GM12878 (cell line): ENCODE measurements around the gene FUT7. TPM values are rescaled to one million over a fixed set of nuclear protein-coding genes. Genes with fewer than 3 reads are reported as not detected.

ENCODE experiments used
- ATAC-seq: fragments of 200-7000 bp; cut with Tn5 transposase; 3 replicates; pipeline ENCODE4 v1.9.1; 2020; ENCODE audit warnings: mild to moderate bottlenecking, moderate library complexity
- BruUV-seq: library from RNA; stranded (reverse); fragments of 400-500 nt; replicated peaks from 2 replicates; lab custom pipeline; 2021; lab: Mats Ljungman, UMichigan
- CTCF ChIA-PET: fragments of 300-600 bp; sonication (Branson Sonifier 250); formaldehyde crosslinking; extraction: SDS; loops from one replicate; lab custom pipeline; 2021; ENCODE audit warnings: inconsistent platforms; lab: Yijun Ruan, JAX
- POLR2A ChIA-PET: fragments of 350-600 bp; formaldehyde crosslinking; extraction: SDS; loops from one replicate; lab custom pipeline; 2021; ENCODE audit warnings: inconsistent platforms; lab: Charles Lee
- RAD21 ChIA-PET: fragments of 300-600 bp; sonication (Branson Sonifier 250); formaldehyde crosslinking; loops from one replicate; lab custom pipeline; 2023; ENCODE audit warnings: antibody characterized with exemption; ENCODE audit not compliant: unreplicated experiment; lab: Charles Lee
- SMC1A ChIA-PET: fragments of 300-600 bp; sonication (Branson Sonifier 250); formaldehyde crosslinking; loops from one replicate; lab custom pipeline; 2023; ENCODE audit not compliant: unreplicated experiment, uncharacterized antibody; lab: Charles Lee
- DNase-seq: peaks from one replicate; pipeline ENCODE4 v3.0.0-alpha.2; 2011; ENCODE audit warnings: low read depth, low spot score
- FAIRE-seq: peaks from 3 replicates; lab custom pipeline; 2011; peaks lifted over from hg19 to GRCh38; lab: Jason Lieb, UNC
- H2AFZ ChIP-seq: 2 replicates; pipeline ENCODE4 v1.6.0; 2011; ENCODE audit warnings: low read depth, low read length, control low read depth; ENCODE audit not compliant: control insufficient read depth
- H3K27ac ChIP-seq: 2 replicates; pipeline ENCODE4 v1.5.1; 2011; ENCODE audit warnings: control low read depth; ENCODE audit not compliant: control insufficient read depth, insufficient read depth
- H3K27me3 ChIP-seq, 2 experiments: replicated peaks in 1 of 2; 2 replicates each; pipeline versions ENCODE4 v1.6.0 to v1.6.1; 2011; ENCODE audit warnings: low read length in 1 of 2; ENCODE audit not compliant: control insufficient read depth in 2 of 2, insufficient read depth in 2 of 2
- H3K36me3 ChIP-seq, 2 experiments: 2 replicates each; pipeline ENCODE4 v1.5.1; 2011; ENCODE audit warnings: low read length in 1 of 2; ENCODE audit not compliant: control insufficient read depth in 2 of 2, insufficient read depth in 2 of 2
- H3K4me1 ChIP-seq: 2 replicates; pipeline ENCODE4 v1.6.1; 2011; ENCODE audit warnings: mild to moderate bottlenecking, low read length, moderate library complexity, mixed read lengths; ENCODE audit not compliant: control insufficient read depth, insufficient read depth
- H3K4me2 ChIP-seq: 2 replicates; pipeline ENCODE4 v1.6.0; 2011; ENCODE audit warnings: control low read depth; ENCODE audit not compliant: control insufficient read depth, insufficient read depth
- H3K4me3 ChIP-seq: fragments of 200-600 bp; sonication (generic); 2 replicates; pipeline ENCODE4 v1.5.1; 2016
- H3K79me2 ChIP-seq: 2 replicates; pipeline ENCODE4 v1.6.0; 2011; ENCODE audit warnings: low read length; ENCODE audit not compliant: control insufficient read depth, insufficient read depth
- H3K9ac ChIP-seq: 2 replicates; pipeline ENCODE4 v1.8.0; 2011; ENCODE audit warnings: low read length, control low read depth, mixed read lengths; ENCODE audit not compliant: control insufficient read depth, insufficient read depth
- H3K9me3 ChIP-seq: replicated peaks from 3 replicates; pipeline ENCODE4 v1.5.1; 2011; ENCODE audit warnings: mild to moderate bottlenecking, low read length; ENCODE audit not compliant: control insufficient read depth, insufficient read depth
- H4K20me1 ChIP-seq: 2 replicates; pipeline ENCODE4 v1.6.0; 2011; ENCODE audit not compliant: control insufficient read depth, insufficient read depth
- ASH2L ChIP-seq: fragments of 300-600, 200-600 bp; sonication (generic); IDR thresholded peaks from 2 replicates; pipeline ENCODE4 v1.6.1; 2017; ENCODE audit warnings: low read depth, mild to moderate bottlenecking, borderline replicate concordance
- CREM ChIP-seq: IDR thresholded peaks from 2 replicates; pipeline ENCODE4 v1.6.1; 2014; ENCODE audit warnings: antibody characterized with exemption, low read depth
- EP300 ChIP-seq, 2 experiments: fragments of 150-350 bp in 1 of 2; IDR thresholded peaks; 2 replicates each; pipeline ENCODE4 v1.6.1; 2011 to 2012; ENCODE audit warnings: low read depth in 2 of 2, low read length in 2 of 2, borderline replicate concordance in 1 of 2, improper control_type of control experiment in 1 of 2, inconsistent platforms in 1 of 2; ENCODE audit not compliant: control insufficient read depth in 1 of 2
- FOXK2 ChIP-seq: fragments of 450-650 bp; IDR thresholded peaks from 2 replicates; pipeline ENCODE4 v1.6.1; 2017; ENCODE audit warnings: mild to moderate bottlenecking, moderate library complexity
- NFYA ChIP-seq: IDR thresholded peaks from 2 replicates; pipeline ENCODE4 v1.6.1; 2011; ENCODE audit warnings: low read depth, mild to moderate bottlenecking, low read length, improper control_type of control experiment, borderline replicate concordance
- NRF1 ChIP-seq: conservative IDR thresholded peaks from 2 replicates; pipeline ENCODE4 v1.6.1; 2011; ENCODE audit warnings: mild to moderate bottlenecking, low read depth, low read length, improper control_type of control experiment
- POLR2AphosphoS2 ChIP-seq: IDR thresholded peaks from 2 replicates; pipeline ENCODE4 v1.6.1; 2011; ENCODE audit warnings: low read depth, mild to moderate bottlenecking, low read length, improper control_type of control experiment, moderate library complexity
- SMAD5 ChIP-seq: IDR thresholded peaks from 2 replicates; pipeline ENCODE4 v1.6.1; 2016; ENCODE audit warnings: antibody characterized with exemption, low read depth
- STAT1 ChIP-seq: fragments of 450-650 bp; conservative IDR thresholded peaks from 2 replicates; pipeline ENCODE4 v1.6.1; 2014; ENCODE audit warnings: antibody characterized with exemption, mild to moderate bottlenecking
- TAF1 ChIP-seq: IDR thresholded peaks from 2 replicates; pipeline ENCODE4 v1.6.1; 2011; ENCODE audit warnings: mild to moderate bottlenecking, low read depth, low read length, borderline replicate concordance
- WRNIP1 ChIP-seq: IDR thresholded peaks from 2 replicates; pipeline ENCODE4 v1.6.1; 2011; ENCODE audit warnings: low read depth, low read length, improper control_type of control experiment, borderline replicate concordance
- YBX1 ChIP-seq: fragments of 450-650 bp; IDR thresholded peaks from 2 replicates; pipeline ENCODE4 v1.6.1; 2016; ENCODE audit warnings: antibody characterized with exemption
- ZNF274 ChIP-seq: IDR thresholded peaks from one replicate; pipeline ENCODE4 v1.8.0; 2011; ENCODE audit not compliant: insufficient read length, insufficient read depth
- WGBS: methylation state at CpG from one replicate; pipeline ENCODE4 v1.1.6; 2016; ENCODE audit warnings: low lambda C conversion rate; ENCODE audit not compliant: insufficient replicate concordance, insufficient coverage; ENCODE audit errors: missing lambda C conversion rate; 5-methylcytosine and 5-hydroxymethylcytosine counted together
- in situ Hi-C: fragments of 300-500 bp; cut with MboI; formaldehyde crosslinking; loops from 9 replicates; pipeline ENCODE4 v1.14.3; 2018; ENCODE audit warnings: mixed read lengths
- intact Hi-C: fragments of 100-400 bp; cut with micrococcal nuclease; formaldehyde crosslinking; loops from one replicate; pipeline ENCODE4 v1.14.2; 2022; ENCODE audit not compliant: unreplicated experiment
- polyA plus RNA-seq, 11 experiments: library from polyadenylated mRNA; depleted of rRNA in 4 of 11; unstranded in 6 of 11; stranded (reverse) in 5 of 11; fragments of >200 nt; fragmentation: Nextera tagmentation in 4 of 11; fragmentation: Illumina TruSeq in 1 of 11; extraction: Ambion mirVana in 4 of 11; extraction: Trizol in 1 of 11; gene quantifications; 1 replicate in 1 of 11; 2 replicates in 10 of 11; pipeline versions ENCODE4 v1.2.1 to v1.2.3, GENCODE V29; 2011 to 2016; ENCODE audit warnings: inconsistent platforms in 2 of 11, missing spikeins in 2 of 11, low read depth in 1 of 11
- total RNA-seq, 4 experiments: library from RNA; depleted of rRNA in 3 of 4; stranded (reverse); fragments of >200 nt in 3 of 4; fragmentation: Illumina TruSeq in 1 of 4; extraction: Trizol in 1 of 4; gene quantifications; 2 replicates each; pipeline versions ENCODE4 v1.2.1 to v1.2.3, GENCODE V29; 2013 to 2021
- TF ChIP-seq, protein P1 (sequence below): IDR thresholded peaks from 2 replicates; pipeline ENCODE4 v1.6.1; 2011; ENCODE audit warnings: low read depth, low read length, improper control_type of control experiment, borderline replicate concordance
- TF ChIP-seq, protein P2 (sequence below): fragments of 450-650 bp; IDR thresholded peaks from 2 replicates; pipeline ENCODE4 v1.6.1; 2018; ENCODE audit warnings: mild to moderate bottlenecking, low read depth, moderate library complexity; ENCODE audit not compliant: partially characterized antibody
- TF ChIP-seq, protein P3 (sequence below): fragments of 450-650 bp; conservative IDR thresholded peaks from 2 replicates; pipeline ENCODE4 v1.6.1; 2017; ENCODE audit warnings: mild to moderate bottlenecking, moderate library complexity
- TF ChIP-seq, protein P4 (sequence below): IDR thresholded peaks from 2 replicates; pipeline ENCODE4 v1.6.1; 2011; ENCODE audit warnings: mild to moderate bottlenecking, low read depth, low read length, moderate library complexity; ENCODE audit not compliant: insufficient replicate concordance

Gene FUT7
- total and polyA plus RNA-seq, 10 of the 15 experiments (the other 5 are each of a cell fraction or from before 2014, with no cell fraction given), result 0.04 to 0.62 (median 0.20) TPM; not detected in 2

DNA sequence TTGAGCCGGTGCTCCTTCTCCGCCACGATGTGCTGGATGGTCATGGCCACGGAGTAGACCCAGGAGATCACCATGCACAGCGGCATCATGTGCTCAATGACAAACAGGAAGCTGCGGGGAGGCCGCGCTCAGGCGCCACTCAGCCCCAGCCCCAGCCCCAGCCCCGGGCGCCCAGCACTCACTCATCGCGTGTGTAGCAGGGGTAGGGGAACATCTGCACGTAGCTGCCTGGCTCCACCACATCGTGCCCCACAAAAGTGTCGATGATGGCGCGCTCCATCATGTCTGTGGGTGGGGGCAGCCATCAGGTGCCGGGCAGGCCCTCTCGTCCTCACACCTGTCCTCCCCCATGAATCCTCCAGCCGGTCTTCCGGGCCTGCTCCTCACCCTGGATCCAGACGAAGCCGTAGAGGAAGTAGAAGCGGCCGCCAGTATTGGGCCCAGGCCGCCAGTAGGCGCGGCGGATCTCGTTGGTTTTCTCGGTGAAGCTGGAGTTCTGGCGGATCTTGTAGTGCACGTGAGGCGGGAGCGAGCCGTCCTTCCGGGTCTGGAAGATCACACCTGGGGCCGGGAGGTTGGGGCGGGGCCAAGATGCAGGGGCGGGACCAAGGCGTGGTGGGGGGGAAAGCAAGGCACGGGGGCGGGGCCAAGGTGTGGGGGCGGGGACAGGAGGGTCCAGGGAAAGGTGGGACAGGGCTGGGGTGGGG, 13.9 kb downstream of the FUT7 start:
- Histone ChIP-seq H3K4me2 (no peak overlapping the region), H3K9me3 (no peaks in the 10 kb centered on the region; the same call in 2 of the 3 replicates), H3K79me2 (no peaks in the 10 kb centered on the region), H3K36me3 (no peaks in the 10 kb centered on the region), H4K20me1 (no peaks in the 10 kb centered on the region), H3K4me1 (no peaks in the 10 kb centered on the region), H3K4me3 (no peak overlapping the region), H3K27ac (no peak overlapping the region), H3K9ac (no peak overlapping the region), H2AFZ (no peak overlapping the region), H3K27me3 (no peaks in the 10 kb centered on the region)
- ChIA-PET POLR2A (no interaction called here), SMC1A (no interaction called here), CTCF (no interaction called here), RAD21 (no interaction called here)
- WGBS, result 91% methylated on average over 37 of the region's 45 CpGs
- no peak for FAIRE-seq
- intact Hi-C loops, result no loop called here
- in situ Hi-C loops, result no loop called here
- no TSS peak for BruUV-seq
- no peak for DNase-seq
- no peak for ATAC-seq
- TF ChIP-seq CREM (no peak), FOXK2 (no peak), ASH2L (no peak), NFYA (no peak), YBX1 (no peak), EP300 (IDR thresholded peaks at IDR 0.05; ENCODE audit: borderline replicate concordance in 1 of 2, control insufficient read depth in 1 of 2, low read depth in 2 of 2, low read length in 2 of 2) (no peak), POLR2AphosphoS2 (no peak), NRF1 (no peak), ZNF274 (no peak), STAT1 (no peak), SMAD5 (no peak), TAF1 (no peak), WRNIP1 (no peak)
- TF ChIP-seq, protein P1, sequence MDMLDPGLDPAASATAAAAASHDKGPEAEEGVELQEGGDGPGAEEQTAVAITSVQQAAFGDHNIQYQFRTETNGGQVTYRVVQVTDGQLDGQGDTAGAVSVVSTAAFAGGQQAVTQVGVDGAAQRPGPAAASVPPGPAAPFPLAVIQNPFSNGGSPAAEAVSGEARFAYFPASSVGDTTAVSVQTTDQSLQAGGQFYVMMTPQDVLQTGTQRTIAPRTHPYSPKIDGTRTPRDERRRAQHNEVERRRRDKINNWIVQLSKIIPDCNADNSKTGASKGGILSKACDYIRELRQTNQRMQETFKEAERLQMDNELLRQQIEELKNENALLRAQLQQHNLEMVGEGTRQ, result no peak
- TF ChIP-seq, protein P2, sequence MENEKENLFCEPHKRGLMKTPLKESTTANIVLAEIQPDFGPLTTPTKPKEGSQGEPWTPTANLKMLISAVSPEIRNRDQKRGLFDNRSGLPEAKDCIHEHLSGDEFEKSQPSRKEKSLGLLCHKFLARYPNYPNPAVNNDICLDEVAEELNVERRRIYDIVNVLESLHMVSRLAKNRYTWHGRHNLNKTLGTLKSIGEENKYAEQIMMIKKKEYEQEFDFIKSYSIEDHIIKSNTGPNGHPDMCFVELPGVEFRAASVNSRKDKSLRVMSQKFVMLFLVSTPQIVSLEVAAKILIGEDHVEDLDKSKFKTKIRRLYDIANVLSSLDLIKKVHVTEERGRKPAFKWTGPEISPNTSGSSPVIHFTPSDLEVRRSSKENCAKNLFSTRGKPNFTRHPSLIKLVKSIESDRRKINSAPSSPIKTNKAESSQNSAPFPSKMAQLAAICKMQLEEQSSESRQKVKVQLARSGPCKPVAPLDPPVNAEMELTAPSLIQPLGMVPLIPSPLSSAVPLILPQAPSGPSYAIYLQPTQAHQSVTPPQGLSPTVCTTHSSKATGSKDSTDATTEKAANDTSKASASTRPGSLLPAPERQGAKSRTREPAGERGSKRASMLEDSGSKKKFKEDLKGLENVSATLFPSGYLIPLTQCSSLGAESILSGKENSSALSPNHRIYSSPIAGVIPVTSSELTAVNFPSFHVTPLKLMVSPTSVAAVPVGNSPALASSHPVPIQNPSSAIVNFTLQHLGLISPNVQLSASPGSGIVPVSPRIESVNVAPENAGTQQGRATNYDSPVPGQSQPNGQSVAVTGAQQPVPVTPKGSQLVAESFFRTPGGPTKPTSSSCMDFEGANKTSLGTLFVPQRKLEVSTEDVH, result no peak
- TF ChIP-seq, protein P3, sequence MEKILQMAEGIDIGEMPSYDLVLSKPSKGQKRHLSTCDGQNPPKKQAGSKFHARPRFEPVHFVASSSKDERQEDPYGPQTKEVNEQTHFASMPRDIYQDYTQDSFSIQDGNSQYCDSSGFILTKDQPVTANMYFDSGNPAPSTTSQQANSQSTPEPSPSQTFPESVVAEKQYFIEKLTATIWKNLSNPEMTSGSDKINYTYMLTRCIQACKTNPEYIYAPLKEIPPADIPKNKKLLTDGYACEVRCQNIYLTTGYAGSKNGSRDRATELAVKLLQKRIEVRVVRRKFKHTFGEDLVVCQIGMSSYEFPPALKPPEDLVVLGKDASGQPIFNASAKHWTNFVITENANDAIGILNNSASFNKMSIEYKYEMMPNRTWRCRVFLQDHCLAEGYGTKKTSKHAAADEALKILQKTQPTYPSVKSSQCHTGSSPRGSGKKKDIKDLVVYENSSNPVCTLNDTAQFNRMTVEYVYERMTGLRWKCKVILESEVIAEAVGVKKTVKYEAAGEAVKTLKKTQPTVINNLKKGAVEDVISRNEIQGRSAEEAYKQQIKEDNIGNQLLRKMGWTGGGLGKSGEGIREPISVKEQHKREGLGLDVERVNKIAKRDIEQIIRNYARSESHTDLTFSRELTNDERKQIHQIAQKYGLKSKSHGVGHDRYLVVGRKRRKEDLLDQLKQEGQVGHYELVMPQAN, result no peak
- TF ChIP-seq, protein P4, sequence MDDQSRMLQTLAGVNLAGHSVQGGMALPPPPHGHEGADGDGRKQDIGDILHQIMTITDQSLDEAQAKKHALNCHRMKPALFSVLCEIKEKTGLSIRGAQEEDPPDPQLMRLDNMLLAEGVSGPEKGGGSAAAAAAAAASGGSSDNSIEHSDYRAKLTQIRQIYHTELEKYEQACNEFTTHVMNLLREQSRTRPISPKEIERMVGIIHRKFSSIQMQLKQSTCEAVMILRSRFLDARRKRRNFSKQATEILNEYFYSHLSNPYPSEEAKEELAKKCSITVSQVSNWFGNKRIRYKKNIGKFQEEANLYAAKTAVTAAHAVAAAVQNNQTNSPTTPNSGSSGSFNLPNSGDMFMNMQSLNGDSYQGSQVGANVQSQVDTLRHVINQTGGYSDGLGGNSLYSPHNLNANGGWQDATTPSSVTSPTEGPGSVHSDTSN, result no peak
